ENCODE measurements around the gene PLAC9. TPM values are rescaled to one million over a fixed set of nuclear protein-coding genes. Genes with fewer than 3 reads are reported as not detected.
A peak's percentile ranks its signal among the peaks of the same experiment; 100 is the strongest.

Gene PLAC9
- total and polyA plus RNA-seq, 8 donors, result 0.63 to 14.6 (median 3.0) TPM

DNA sequence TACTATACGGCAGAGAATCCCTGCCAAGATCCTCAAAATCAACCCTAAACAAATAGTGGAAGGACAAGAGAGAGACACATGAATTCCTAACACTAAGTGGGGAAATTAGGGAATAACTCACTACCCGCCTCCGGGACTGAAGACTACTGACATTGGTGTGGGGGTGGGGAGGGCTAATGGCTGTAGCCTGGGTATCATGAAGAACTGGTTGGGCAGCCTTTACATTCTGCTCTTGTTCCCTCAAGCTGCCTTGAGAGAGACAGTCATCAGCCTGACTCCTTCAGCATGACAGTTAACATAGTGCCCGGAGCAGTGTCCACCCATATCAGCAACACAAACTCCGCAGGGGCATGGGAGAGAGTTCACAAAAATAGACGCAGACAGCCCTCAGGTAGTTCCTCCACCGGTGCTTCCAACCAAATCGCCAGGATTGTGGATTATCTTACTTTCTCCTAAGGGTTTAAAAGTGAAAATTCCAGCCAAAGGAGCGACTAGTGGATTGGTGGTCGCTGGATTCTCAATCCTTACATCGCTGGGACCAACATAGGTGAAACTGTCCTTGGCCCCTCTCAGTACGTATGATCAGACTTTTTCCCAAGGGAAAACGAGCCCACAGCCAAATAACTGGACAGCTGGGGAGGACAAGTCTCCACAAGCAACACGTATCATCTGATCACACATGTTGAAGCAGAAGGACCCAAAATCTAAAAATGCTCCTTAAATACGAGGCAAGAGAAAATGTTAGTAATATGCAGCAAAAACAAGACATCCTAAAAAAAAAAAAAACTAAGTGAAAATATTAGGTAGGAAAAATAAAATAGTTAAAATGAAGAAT is 31.5 kb upstream of the PLAC9 start:
- Histone ChIP-seq H3K4me3 (no peak overlapping the region), H3K4me1 (no peaks in the 10 kb centered on the region), H3K27ac (no peak overlapping the region), H3K27me3 (no peaks in the 10 kb centered on the region), H3K36me3 (no peaks in the 10 kb centered on the region), H3K9me3 (no peaks in the 10 kb centered on the region)
- DNase-seq (no peak), ATAC-seq (no peak), FAIRE-seq (no peak)
- WGBS, 2 donors, result 57 to 59% methylated on average over 15 of the region's 15 CpGs
- intact Hi-C loops (cut with DNase I), result no loop called here
- TF ChIP-seq, protein P1, sequence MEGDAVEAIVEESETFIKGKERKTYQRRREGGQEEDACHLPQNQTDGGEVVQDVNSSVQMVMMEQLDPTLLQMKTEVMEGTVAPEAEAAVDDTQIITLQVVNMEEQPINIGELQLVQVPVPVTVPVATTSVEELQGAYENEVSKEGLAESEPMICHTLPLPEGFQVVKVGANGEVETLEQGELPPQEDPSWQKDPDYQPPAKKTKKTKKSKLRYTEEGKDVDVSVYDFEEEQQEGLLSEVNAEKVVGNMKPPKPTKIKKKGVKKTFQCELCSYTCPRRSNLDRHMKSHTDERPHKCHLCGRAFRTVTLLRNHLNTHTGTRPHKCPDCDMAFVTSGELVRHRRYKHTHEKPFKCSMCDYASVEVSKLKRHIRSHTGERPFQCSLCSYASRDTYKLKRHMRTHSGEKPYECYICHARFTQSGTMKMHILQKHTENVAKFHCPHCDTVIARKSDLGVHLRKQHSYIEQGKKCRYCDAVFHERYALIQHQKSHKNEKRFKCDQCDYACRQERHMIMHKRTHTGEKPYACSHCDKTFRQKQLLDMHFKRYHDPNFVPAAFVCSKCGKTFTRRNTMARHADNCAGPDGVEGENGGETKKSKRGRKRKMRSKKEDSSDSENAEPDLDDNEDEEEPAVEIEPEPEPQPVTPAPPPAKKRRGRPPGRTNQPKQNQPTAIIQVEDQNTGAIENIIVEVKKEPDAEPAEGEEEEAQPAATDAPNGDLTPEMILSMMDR (IDR thresholded peaks at IDR 0.05), result no peak

DNA sequence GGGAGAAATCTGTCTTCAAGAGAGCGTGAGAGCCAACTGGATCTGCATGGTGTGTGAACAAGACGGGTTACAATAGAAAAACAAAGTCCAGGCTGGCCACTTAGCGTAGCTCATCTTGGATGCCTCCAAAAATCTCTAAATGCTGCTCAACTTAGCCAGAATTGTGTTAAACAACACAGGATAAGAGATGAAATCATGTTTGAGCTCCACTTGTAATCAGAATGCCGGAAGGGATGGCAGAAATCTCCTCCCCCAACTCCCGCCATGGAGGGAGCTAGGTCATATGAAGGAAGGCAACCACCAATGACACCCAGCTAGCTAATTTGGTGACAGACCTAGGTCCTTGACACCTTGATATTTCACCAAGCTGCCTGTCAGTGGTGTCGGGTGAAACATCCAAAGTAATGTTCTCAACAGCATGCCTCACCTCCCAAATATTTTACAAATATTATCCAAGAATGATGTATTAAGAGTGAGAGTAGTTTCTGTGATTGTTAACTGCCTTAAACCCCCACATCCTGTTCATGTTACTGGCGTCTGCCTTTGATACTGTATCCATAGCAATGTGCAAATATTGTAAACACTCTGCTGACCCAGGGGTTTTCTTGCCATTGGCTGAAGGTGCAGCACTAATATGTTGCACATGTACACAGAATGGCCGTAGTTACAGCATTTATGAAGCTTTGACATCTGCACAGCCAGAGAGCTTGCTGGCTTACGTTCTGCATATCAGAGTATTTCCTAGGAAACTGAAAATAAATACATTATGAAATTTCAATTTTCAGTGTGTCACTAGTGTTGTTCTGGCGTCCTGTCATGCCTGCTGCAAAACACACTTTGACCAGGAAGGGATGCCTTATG is 28.2 kb upstream of the PLAC9 start:
- TF ChIP-seq, protein P1 (IDR thresholded peaks at IDR 0.05), result no peak
- no peak for DNase-seq
- 58 to 62% methylated on average over 10 of the region's 10 CpGs for WGBS, 2 donors
- peak in 2 of 4 donors; percentile 71 to 80 for ATAC-seq
- H3K4me3 ChIP-seq, result no peak overlapping the region
- no peaks in the 10 kb centered on the region for H3K9me3 ChIP-seq
- no peaks in the 10 kb centered on the region for H3K36me3 ChIP-seq
- intact Hi-C loops (cut with DNase I), result no loop called here
- H3K4me1 ChIP-seq, result no peaks in the 10 kb centered on the region
- H3K27me3 ChIP-seq, result no peaks in the 10 kb centered on the region
- FAIRE-seq, result no peak
- peak overlapping the region in 1 of 4 donors; percentile 37 for H3K27ac ChIP-seq

DNA sequence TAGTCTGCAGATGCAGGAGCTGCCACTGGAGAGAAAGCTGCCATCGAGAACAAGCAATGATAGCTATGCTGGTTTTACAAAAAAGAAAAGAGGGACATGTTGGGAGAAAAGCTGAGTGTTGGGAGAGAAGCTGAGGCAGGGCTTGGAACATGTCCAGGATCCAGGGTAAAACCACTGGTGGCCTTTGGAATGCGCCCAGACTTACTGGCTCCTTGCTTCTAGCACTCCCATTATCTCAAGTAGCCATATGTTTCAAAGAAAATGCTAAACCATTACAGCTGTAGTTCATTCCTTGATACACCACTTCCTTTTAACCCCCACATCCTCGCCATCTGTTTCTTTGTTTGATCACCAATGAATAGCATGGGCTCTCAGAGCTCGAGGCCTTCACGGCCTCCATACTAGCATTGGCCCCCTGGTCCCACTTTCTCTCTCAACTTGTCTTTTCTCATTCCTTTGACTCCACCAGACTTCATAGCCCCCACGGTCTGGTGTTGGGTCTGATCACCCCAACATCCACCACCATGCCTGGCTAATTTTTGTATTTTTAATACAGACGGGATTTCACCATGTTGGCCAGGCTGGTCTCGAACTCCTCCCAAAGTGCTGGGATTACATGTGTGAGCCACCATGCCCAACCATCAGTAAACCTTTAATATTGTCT is 23.8 kb upstream of the PLAC9 start:
- ATAC-seq, result no peak

DNA sequence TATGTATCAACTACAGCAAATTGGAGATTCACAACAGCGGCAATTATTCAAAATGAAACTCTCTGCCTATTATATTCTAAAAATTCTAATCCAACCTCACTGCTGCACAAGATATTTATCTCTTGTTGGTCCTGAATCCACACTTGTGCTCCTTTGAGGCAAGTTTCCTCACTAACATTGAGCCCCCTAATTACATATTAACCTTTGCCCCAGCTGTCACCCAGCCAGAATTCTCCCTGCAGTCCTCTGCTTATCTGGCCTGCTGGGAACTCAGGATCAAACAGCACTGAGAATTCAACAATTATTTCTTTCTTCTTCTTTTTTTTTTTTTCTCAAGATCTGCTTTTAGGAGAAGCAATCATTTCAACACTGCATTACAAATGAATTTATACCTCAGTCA is 21.5 kb upstream of the PLAC9 start:
- Histone ChIP-seq H3K4me3 (no peak overlapping the region), H3K36me3 (no peaks in the 10 kb centered on the region), H3K27me3 (no peaks in the 10 kb centered on the region), H3K27ac (peak overlapping the region in 3 of 4 donors; percentile 20 to 80 (median 33)), H3K9me3 (no peaks in the 10 kb centered on the region), H3K4me1 (peaks cover 0 to 9% (median 8%) of the 10 kb centered on the region in 3 donors)
- intact Hi-C loops (cut with DNase I), result no loop called here
- ATAC-seq, result peak; percentile 44 to 61 (median 53)
- DNase-seq, result peak in 1 of 6 donors; percentile 38
- TF ChIP-seq, protein P1 (IDR thresholded peaks at IDR 0.05), result no peak
- no peak for FAIRE-seq
- 78% methylated on average over 1 of the region's 1 CpG for WGBS, 2 donors

More for the DNA sequence above, 23.8 kb upstream of the PLAC9 start:
- TF ChIP-seq, protein P1 (IDR thresholded peaks at IDR 0.05), result no peak
- no peaks in the 10 kb centered on the region for H3K9me3 ChIP-seq
- H3K4me3 ChIP-seq, result no peak overlapping the region
- DNase-seq, result no peak
- peaks cover 0 to 9% (median 8%) of the 10 kb centered on the region in 3 donors for H3K4me1 ChIP-seq
- no peak for FAIRE-seq
- no peak overlapping the region for H3K27ac ChIP-seq
- intact Hi-C loops (cut with DNase I), result no loop called here
- H3K36me3 ChIP-seq, result no peaks in the 10 kb centered on the region
- no peaks in the 10 kb centered on the region for H3K27me3 ChIP-seq
- WGBS, 2 donors, result 94% methylated on average over 8 of the region's 8 CpGs
